GM18867 (cell line): ENCODE results near the gene PSMC4.
"Not testable (repeated sequence)": the region's sequence is repeated elsewhere in the genome, so short reads cannot be mapped to it uniquely, and the experiment has no call there.

Experiments used
- ATAC-seq: cut with Tn5 transposase; IDR thresholded peaks from one replicate; pipeline ENCODE4 v1.9.1; 2021; ENCODE audit warnings: mild to moderate bottlenecking, moderate library complexity; ENCODE audit not compliant: unreplicated experiment

The PSMC4 gene

DNA sequence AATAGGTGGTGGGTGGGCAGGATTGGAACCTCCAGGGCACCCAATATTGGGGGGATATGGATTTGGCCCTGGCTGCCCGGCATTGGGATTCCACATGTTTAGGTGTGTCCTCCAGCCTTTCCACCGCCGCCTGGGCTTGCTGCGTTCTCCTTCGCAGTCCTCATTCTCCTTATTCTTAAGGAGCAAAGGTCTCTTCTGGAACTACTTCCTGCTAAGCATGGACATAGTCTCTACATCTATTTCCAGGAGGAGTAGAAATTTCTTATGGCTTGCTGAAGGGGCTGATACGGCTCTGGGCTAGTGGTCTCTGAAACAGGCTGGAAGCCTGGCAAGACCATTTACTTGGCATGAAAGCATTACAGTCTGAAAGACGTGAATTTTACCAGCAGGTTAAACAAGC, 27.4 kb upstream of the PSMC4 start:
- ATAC-seq: no peak

DNA sequence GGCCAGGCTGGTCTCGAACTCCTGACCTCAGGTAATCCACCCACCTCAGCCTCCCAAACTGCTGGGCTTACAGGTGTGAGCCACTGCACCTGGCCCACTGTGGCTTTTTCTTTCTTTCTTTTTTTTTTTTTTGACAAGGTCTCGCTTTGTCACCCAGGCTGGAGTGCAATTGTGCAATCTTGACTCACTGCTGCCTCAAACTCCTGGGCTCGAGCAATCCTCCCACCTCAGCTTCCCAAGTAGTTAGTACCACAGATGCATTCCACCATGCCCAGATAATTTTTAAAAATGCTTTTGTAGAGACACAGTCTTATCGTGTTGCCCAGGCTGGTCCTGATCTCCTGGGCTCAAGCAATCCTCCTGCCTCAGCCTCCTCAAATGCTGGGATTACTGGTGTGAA, 24.4 kb upstream of the PSMC4 start:
- no peak for ATAC-seq

DNA sequence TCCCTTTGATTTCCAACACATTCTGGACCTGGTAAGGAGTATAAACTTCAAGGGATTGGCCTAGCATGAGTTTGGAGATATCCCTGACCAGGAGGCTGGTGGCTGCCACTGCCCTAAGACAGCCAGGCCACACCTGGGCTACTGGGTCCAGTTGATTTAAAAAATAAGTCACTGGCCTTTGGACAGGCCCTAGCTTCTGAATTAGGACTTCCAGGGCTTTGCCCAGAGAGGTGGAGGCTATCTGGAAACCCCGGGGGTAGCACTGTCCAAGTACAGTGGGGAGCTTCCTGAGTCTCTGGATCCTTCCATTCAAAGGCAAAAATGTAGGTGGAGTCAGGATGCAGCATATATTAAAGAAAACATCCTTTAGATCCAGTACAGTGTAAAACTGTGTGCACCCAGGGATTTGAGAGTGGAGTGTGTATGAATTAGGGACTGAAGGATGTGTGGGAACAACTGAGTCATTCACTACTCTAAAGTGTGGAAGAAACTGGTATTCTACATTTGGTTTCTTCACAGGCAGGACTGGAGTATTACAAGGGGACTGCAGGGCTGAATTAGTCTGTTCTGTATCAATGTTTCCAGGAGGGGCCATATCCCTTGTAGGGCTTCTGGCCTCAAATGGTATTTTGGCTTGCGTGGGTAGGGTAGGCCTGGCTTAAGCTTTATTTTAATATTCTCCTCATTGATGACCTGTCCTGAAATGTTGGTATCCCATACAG, 21.8 kb upstream of the PSMC4 start:
- no peak for ATAC-seq

DNA sequence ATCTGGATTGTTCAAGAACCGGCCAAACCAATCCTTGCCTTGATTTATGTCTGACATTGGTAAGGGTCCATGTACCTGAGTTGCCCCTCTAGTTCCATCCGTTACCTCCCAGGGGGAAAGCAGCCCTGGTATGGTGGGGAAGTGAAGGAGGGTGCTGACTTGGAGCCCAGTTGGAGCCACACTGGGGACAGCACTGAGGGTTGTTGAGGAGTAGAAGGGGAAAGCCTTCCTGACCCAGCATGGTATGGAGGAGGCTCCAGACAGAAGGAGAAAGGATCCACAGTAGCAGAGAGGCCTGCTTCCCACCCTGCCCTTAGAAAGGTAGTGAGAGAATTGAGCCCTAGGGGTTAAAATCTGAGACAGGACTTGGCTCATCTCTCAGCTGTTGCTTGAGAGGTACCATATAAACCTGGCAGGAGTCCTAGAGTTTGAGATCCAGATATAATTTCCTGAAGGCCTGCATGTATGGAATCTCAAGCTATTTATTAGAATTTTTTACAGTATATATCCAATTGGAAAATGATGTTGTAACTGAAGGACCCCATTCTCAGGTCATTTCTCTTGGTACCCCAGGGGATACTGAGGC, 19.8 kb upstream of the PSMC4 start:
- no peak for ATAC-seq

DNA sequence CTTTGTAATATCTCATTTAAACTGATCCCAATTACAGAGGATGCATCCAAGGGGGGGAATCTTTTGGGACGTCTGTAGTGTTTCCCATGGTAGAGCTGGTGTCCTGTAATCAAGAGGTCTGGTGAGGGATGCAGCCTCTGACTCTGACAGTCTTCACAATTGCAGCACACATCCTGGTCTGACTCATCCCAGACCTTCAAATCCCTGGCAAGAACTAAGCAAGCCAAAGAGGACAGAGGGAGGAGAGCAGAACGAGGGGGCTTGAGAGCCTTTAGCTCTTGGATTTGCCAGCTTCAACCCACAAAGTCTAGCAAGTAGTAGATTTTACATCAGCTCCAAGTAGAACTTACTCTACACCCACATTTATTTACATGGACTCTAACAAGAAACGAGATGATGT, 19.3 kb upstream of the PSMC4 start:
- no peak for ATAC-seq

DNA sequence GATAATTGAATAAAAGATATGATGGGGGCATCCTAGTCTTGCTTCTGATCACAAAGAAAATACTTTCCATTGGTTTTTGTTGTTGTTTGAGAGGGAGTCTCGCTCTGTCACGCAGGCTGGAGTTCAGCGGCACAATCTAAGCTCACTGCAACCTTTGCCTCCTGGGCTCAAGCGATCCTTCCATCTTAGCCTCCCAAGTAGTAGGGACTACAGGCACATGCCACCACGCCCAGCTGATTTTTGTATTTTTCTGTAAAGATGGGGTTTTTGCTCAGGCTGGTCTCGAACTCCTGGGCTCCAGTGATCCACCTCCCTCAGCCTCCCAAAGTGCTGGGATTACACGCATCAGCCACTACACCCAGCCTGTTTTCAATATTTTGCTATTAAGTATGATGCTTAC, 17.1 kb upstream of the PSMC4 start:
- ATAC-seq: no peak

DNA sequence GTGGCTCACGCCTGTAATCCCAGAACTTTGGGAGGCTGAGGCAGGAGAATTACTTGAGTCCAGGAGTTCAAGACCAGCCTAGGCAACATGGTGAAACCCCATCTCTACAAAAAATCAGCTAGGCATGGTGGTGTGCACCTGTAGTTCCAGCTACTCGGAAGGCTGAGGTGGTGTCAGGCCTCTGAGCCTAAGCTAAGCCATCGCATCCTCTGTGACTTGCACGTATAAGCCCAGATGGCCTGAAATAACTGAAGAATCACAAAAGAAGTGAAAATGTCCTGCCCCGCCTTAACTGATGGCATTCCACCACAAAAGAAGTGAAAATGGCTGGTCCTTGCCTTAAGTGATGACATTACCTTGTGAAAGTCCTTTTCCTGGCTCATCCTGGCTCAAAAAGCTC, 13.1 kb upstream of the PSMC4 start:
- ATAC-seq: not testable (repeated sequence)

DNA sequence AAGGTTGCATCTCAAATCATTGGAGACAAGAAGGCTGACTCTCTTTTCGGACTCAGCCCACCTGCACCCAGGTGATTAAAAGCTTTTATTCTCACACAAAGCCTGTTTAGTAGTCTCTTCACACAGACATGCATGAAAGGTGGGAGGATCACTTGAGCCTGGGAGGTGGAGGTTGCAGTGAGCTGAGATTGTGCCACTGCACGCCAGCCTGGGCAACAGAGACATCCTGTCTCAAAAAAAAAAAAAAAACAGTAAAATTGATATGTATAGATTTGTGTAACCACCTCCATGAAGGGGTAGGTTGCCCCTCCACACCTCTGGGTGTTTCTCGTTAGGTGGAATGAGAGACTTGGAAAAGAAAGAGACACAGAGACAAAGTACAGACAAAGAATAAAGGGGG, 12.0 kb upstream of the PSMC4 start:
- ATAC-seq: not testable (repeated sequence)

DNA sequence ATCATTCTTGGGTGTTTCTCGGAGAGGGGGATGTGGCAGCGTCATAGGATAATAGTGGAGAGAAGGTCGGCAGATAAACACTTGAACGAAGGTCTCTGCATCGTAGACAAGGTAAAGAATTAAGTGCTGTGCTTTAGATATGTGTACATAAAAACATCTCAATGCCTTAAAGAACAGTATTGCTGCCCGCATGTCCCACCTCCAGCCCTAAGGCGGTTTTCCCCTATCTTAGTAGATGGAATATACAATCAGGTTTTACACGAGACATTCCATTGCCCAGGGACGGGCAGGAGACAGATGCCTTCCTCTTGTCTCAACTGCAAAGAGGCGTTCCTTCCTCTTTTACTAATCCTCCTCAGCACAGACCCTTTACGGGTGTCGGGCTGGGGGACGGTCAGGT, 11.6 kb upstream of the PSMC4 start:
- ATAC-seq: not testable (repeated sequence)

DNA sequence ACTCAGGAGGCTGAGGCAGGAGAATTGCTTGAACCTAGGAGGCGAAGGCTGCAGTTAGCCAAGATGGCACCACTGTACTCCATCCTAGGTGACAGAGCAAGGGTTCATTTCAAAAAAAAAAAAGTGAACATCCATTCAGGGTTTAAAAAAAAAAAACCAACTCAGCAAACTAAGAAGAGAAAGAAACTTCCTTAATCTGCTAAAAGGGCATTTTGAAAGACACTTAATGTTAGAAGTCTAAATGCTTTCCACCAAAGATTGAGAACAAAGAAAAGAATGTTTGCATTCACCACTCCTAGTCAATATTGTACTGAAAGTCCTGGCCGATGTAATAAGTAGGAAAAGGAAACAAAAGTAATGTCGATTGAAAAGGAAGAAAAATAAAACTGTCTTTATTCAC, 7.1 kb upstream of the PSMC4 start:
- ATAC-seq: no peak

DNA sequence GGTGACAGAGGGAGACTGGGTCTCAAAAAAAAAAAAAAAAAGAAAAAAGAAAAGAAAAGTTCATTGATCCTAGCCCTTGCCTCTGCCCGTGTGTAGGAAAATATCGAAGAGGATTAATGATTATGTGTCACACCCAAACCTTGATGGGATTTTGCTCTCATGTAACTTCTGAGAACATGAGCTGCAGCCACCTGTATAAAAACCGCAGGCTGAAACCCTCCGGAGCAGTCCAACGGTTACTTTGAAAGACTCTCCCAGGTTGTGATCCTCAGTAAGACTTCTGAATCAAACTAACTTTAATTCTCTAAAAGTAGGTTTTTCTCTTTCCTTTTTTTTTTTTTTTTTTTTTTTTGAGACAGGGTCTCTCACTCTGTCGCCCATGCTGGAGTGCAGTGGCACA, 4.3 kb upstream of the PSMC4 start:
- ATAC-seq: no peak

DNA sequence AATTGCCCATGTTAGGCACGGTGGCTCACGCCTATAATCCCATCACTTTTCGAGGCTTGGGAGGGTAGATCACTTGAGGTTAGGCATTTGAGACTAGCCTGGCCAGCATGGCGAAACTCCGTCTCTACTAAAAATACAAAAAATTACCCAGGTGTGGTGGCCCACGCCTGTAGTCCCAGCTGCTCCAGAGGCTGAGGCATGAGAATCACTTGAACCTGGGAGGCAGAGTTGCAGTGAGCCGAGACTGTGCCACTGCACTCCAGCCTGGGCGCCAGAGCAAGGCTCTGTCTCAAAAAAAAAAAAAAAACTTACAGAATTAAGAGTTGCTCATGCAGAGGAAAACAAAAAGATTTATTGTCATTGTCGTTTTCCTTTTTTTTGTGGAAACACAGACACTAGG, 3.4 kb upstream of the PSMC4 start:
- ATAC-seq: no peak

DNA sequence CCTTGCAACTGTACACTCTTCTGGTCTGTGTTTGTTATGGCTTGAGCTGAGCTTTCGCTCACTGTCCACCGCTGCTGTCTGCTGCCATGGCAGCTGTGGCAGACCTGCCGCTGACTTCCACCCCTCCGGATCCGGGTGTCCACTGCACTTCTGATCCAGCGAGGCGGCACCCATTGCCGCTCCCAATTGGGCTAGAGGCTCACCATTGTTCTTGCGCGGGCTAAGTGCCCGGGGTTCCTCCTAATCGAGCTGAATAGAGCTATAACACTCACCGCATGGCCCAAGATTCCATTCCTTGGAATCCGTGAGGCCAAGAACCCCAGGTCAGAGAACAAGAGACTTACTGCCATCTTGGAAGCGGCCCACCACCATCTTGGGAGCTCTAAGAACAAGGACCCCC, 2.2 kb upstream of the PSMC4 start:
- no peak for ATAC-seq

DNA sequence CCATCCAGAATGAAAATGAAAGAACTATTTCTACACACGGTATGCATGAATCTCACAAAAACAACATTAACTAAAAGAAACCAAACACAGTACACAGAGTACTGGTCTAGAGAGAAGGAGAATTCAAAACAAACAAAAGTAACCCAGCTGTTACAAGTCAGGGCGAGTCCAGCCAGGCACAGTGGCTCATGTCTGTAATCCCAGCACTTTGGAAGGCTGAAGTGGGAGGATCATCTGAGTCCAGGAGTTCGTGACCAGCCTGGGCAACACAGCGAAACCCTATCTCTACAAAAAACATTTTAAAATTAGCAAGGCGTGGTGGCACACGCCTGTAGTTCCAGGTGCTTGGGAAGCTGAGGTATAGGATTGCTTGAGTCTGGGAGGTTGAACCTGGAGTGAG, 1.7 kb upstream of the PSMC4 start:
- ATAC-seq: no peak

DNA sequence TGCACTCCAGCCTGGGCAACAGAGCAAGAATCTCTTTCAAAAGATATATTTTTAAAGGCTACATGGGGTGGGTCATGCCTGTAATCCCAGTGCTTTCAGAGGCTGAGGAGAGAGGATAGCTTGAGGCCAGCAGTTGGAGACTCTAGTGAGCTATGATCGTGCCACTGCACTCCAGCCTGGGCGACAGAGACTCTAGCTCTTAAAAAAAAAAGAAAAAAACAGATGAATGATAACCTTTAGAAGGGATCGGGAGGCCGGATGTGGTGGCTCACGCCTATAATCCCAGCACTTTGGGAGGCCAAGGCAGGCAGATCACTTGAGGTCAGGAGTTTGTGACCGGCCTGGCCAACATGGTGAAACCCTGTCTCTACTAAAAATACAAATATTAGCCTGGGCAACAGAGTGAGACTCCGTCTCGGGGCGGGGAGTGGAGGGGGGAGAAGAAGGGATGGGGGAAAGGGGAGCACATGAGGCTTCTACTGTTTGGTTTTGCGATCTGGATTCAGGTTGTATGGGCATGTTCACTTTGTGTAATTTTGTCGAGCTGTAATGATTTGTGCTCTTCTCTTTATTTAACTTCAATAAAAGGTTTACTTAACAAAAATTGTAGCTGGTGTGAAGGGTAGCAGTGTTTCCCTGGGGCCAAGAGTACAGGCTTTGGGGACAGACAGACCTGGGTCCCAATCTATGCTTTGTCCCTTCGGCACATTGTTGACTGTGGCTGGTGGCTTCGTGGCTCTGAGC, 1.1 kb upstream of the PSMC4 start:
- no peak for ATAC-seq

DNA sequence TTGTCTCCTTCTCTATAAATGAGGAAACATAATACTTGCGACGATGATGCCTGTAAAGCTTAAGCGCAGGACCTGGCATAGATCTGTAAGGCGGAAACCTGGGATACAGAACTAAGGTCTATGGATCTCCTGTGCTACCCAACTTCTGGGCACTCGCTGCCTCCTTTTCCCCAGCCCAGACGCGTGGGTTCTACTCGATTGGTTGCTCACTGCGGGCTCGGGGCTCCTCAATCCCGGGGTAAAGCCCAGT, 615 bp upstream of the PSMC4 start:
- ATAC-seq: no peak

DNA sequence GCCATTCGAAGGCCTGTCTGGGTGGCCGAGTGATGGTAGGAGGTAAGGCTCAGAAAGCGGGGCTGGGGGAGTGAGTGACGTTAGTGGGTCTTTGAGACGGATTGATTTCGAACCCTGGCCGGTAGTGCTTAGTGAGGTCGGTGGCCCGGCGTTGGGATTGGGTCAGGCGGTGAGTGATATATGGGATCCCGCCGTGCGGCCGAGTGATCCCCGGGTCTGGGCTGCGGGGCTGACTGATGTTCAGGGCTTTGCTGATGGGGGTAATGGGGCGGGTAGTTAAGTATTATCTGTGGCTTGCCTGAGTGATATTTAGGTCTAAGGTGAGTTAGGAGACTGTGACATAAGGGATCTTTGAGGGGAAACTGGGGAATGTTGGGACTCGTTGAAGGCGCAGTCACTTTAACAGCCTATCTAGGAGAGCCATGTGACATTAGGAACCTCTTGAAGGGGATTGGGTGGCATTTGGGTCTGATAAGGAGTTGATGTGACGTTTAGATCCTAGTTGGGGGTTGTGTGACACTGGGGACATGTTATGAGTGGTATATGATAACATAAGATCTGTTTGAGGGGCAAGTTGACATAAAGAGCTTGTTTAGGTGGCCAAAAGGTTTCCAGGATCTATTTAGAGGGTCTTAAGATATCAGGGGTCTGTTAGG, 543 bp downstream of the PSMC4 start:
- no peak for ATAC-seq

DNA sequence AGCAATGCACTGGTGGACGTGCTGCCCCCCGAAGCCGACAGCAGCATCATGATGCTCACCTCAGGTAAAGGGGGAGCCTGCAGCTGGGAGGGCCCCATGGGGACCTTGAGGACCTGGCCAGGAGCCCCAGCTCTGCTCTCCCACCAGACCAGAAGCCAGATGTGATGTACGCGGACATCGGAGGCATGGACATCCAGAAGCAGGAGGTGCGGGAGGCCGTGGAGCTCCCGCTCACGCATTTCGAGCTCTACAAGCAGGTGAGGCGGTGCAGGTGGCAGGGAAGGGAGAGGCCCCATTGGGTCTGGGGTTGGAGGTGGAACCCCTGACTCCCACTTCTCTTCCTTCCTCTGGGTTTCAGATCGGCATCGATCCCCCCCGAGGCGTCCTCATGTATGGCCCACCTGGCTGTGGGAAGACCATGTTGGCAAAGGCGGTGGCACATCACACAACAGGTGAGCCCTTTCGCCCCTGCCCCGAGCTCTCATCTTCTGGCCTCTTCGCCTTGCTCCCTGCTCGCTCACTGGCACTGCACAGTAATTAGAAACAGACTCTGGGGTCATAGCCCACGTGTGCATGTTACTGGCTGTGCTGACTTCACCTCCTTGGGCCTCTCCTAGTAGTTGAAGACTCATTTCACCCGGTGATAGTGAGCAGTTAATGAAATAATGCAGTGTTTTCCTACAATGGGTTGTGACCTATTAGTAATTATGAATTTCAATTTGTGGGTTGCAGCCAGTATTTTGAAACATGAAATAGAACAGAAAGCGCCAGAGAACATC, 3.6 kb downstream of the PSMC4 start:
- no peak for ATAC-seq

DNA sequence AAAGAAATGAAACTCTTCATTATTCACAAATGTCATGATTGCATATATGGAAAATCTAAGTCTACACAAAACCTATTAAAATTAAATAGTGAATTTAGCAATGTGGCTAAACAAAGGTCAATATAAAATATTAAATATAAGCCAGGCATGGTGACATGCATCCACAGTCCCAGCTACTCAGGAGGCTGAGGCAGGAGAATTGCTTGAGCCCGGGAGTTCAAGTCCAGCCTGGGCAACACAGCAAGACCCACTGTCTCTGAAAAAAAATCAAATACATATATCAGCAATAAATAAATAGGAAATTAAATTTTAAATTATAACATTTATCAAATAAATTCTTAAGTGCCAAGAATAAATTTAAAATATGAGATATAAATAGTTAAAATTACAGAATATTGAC, 11.9 kb downstream of the PSMC4 start:
- no peak for ATAC-seq

DNA sequence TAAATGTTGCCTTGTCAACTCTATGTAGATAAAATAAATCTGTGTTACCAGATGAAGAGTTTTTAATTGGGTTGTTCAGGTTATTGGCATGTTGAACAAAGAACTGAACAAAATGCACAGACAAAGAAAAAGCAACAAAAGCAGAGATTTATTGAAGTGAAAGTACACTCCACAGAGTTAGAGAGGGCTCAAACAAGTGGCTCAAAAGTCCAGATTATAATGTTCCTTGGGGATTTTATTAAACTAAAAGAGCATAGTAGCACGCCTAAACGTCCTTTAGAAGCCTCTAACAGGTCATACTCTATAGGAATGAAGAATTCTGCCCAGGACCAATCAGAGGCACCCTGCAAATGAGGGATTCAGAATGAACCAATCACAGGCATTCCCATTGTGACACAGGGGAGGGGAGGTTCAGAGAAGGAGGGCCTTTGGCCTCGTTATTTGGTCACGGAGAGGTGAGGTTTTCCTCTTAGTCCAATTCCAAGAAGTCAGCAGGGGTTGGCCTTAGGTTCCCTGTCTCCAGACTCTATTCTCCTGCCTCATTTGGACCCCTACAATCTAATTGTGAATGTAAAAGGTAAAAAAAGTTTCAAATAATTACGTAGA, 12.8 kb downstream of the PSMC4 start:
- ATAC-seq: no peak

DNA sequence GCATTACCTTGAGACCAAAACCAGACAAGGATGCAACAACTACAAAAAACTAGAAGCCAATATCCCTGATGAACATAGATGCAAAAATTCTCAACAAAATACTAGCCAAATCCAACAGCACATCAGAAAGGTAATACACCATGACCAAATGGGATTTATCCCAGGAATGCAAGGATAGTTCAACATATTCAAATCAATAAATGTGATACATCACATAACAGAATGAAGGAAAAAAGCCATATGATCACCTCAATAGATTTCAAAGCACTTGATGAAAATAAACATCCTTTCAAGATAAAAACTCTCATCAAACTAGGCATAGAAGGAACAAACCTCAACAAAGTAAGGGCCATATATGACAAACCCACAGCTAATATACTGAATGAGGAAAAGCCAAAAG, 15.7 kb downstream of the PSMC4 start:
- no peak for ATAC-seq
